Measurements from ENCODE around the gene ANO4. TPM values are rescaled to one million over a fixed set of nuclear protein-coding genes. Genes with fewer than 3 reads are reported as not detected.
"Not testable (repeated sequence)": the region's sequence is repeated elsewhere in the genome, so short reads cannot be mapped to it uniquely, and the experiment has no call there.

Gene ANO4
- total RNA-seq, 1 experiment from 2014 or later: not detected

DNA sequence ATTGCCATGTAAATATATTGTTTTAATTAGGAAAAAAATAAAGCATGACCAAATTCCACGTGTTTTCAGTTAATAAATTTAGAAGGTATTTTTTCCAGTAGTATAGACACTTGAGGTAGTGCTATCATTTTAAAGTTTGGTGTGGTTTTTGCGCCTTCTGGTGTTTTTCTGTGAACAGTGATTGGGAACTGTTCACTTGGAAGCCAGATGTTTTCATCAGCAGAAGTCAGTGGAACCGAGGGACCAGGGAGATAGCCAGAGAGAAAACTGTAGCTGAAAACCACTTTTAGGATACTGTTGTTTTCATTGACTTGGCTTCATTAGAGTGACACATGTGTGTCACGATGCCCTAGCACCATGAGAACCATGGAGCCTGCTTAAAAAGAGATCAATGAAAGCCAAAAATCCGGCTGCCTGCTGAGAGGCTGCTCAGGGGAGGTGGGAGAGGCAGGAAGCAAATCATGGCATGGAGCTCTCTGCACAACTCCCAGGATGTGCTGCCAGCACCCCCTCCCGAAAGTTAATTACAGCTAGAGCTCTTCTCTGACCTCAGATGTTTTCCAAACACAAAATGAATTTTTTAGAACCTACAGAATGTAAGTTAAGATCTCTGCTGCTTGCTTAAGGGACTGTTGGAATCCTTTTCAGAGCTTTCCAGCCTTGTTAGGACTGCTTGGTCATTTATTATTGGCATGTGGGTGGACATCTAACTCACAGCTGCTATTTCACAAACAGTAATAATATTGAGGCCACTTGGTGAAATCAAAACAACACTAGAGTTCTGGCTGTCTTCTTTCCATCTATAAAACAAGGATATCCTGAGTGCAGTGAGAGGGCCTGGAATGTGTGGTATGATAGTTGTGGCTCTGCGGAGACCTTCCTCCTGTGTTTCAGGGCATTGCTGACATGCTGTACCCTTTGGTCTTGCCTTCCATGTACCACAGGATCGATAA, 192.3 kb downstream of the ANO4 start:
- no peak for DNase-seq (ENCODE audit: extremely low read depth, low read depth)

- DNase-seq (ENCODE audit: extremely low read depth, low read depth): no peak
Measured at GRCh38 chr12:100987552-100988521, 193.3 kb downstream of the ANO4 start.

DNA sequence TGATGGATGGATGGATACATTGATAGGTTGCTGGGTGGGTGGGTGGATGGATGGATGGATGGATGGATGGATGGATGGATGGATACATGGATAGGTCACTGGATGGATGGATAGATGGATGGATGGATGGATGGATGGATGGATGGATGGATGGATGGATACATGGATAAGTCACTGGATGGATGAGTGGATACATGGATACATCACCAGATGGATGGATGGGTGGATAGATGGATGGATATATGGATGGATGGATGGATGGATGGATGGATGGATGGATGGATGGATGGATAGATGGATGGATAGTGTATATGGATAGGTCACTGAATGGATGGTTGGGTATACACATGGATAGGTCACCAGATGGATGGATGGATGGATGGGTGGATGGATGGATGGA, 194.9 kb downstream of the ANO4 start:
- not testable (repeated sequence) for DNase-seq (ENCODE audit: extremely low read depth, low read depth)

DNA sequence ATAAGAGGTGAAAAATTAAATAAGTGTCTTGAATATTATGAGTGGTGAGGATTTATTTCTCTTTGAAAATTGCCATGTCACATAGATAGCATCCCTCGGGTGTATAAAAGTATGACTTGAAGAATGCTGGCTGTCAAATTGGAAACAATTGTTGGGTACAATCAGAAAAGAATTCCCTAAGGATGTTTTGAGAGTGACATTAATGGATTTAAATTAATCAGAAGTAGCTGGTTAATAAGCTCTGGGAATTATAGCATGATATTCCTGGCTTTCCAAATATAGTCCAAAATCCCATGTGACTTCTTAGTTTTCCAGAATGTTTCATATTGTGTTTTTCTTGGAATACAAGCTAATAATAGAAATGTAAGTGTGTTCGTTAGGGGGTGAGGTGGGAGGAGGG, 196.5 kb downstream of the ANO4 start:
- no peak for DNase-seq (ENCODE audit: extremely low read depth, low read depth)

DNA sequence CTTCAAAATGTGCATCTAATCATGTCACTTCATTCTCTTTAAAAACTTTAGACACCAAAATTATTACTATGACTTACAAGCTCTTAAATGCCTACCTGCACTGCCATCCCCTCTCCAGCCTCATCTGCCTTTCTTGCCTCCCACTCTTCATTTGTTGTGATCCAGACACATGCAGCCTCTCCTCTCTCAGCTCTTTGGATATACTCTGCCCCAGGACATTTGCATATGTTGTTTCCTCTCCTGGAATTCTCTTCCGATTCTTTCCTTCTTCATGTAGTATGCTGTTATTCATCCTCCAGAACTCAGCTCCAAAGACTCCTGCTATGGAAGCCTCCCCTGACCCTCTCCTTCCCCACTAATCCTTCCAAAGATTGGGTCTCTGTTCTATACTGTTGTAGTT, 197.6 kb downstream of the ANO4 start:
- no peak for DNase-seq (ENCODE audit: extremely low read depth, low read depth)

GRCh38 chr12:100993916-100994450, 199.4 kb downstream of the ANO4 start:
- DNase-seq (ENCODE audit: extremely low read depth, low read depth): no peak

GRCh38 chr12:100995201-100995600, 200.6 kb downstream of the ANO4 start:
- DNase-seq (ENCODE audit: extremely low read depth, low read depth): no peak

DNA sequence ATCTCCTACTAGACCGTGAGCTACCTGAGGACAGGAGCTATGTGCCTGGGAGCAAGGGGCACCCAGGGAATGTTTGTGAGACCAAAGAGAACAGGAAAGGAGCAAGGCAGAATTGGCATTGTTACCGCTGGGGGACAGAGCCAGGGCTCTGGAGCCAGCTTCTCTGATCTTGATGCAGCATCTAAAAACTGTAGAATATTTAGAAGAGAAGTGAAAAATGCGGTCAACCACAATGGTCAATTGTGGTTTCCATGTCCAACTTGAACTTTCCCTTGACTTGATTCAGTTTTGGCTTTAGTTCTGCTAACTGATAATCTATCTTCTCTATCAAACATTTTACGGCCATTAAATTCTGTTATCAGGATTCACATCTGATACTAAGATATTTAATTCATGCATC, 201.2 kb downstream of the ANO4 start:
- DNase-seq (ENCODE audit: extremely low read depth, low read depth): no peak

DNA sequence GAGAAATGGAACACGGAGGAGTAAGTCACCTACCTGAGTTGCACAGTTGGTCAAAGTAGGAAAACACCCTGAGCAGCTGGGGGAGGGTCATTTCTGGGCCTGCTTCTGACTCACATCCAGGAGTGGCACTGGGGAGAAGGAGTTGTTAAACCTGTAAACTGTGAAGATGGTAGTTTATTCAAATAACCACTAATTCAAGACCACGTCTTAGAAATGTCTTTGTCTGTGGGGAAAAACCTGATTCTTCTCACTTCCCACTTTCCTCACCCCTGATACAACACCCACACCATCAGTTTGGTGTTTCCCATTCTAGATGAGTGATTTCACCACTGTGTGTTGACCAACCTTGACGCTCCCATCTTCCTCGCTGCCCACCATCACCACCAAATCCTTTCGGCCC, 207.1 kb downstream of the ANO4 start:
- no peak for DNase-seq (ENCODE audit: extremely low read depth, low read depth)

DNA sequence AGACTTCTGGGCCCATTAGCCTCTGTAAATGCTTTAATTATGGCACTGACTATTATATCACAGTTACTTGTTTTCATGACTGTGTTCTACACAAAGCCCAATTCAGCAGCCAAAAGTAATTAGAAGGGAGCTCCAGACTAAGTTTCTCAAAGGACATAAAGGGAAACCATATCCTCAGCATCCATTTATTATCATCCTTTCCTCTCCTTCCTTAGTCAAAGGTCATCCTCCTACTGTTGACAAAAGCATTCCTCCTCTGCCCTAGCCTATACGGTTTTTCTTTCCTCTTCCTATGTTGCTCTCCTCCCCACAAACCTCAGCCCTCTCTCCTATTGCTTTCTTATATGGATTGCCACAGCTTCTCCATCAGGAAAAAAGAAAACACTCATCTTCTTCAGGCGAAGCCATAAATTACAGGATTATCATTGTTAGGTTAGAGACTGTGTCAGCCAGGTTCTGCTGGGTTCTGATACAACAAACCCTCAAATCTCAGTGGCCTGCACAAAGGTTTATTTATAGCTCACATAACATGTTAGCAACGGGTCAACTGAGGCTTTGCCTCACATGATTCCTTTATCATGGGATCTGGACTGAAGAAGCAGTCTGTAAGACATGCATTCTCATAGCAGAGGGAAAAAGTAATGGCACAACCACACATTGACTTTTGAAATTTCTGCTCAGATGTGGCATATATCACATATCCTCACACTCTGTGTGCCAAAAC, 208.3 kb downstream of the ANO4 start:
- no peak for DNase-seq (ENCODE audit: extremely low read depth, low read depth)

DNA sequence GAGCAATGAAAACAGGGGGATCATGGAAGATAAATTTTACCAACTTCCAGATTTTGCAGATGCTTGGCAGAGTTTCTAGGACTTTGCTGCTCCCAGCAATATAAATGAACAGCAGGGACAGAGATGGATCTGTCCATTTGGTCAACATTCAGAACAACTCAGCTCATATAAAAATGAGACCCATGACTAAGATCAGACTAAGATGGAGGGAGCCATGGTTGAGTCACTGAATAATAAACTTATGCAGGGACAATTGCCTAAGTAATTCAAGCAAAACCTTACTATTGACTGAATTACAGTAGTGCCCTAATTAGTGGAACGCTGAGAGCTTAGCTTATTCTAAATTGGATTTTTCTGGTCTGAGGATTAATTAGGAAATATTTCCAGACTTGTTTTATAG, 210.3 kb downstream of the ANO4 start:
- no peak for DNase-seq (ENCODE audit: extremely low read depth, low read depth)

DNA sequence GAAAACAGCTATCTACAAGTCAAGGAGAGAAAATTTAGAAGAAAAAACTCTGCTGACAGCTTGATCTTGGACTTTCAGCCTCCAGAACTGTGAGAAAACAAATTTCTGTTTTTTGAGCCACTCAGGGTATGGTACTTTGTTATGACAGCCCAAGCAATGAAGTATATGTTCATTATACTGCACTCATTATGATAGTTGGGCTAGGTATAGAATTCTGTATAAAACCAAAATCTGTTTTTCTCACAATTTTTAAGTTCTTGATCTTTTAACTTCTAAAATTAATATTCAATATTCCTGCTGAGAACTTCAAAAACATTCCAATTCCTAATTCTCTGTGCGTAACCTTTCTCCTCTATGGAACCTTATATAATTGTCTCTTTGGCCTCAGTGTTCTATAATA, 214.7 kb downstream of the ANO4 start:
- no peak for DNase-seq (ENCODE audit: extremely low read depth, low read depth)

GRCh38 chr12:101010896-101011295, 216.3 kb downstream of the ANO4 start:
- DNase-seq (ENCODE audit: extremely low read depth, low read depth): no peak

DNA sequence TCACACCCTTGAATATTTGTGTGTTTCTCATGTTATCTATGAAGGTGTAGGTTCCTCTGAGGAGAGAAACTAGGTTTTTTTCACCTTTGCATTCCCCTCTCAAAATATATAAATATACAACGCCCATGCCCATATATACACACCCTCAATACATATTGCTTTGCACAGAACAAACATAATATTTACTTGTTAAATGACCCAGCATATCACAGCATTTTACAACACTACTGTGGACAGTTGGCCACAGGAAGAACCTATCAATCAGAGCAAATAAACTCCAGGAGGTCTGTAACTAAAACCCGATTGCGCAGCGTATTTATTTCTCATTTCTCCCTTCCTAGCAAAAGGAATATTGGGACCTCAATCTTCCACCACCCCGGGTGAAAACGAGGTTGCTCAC, 219.4 kb downstream of the ANO4 start:
- no peak for DNase-seq (ENCODE audit: extremely low read depth, low read depth)

GRCh38 chr12:101015044-101015443, 220.5 kb downstream of the ANO4 start:
- no peak for DNase-seq (ENCODE audit: extremely low read depth, low read depth)

DNA sequence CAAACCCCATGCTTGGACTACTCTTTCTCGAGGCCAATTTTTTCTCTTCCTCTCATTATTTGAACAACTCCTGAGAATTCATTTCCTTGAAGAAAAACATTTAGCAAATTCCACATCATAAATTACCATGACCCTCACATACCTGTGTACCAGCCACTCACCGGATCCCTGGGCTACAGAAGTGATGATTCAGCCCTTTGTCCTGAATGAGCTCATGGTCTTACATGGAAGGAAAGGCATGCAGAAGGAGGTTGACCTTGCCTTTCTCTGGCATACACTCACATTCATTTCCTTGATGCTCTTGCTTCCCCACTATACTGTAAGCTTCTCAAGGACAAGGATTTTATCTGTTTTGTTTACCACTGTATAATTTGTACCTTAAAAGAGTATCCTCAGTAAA, 224.0 kb downstream of the ANO4 start:
- DNase-seq (ENCODE audit: extremely low read depth, low read depth): no peak

- no peak for DNase-seq (ENCODE audit: extremely low read depth, low read depth)
Measured at GRCh38 chr12:101019201-101019600, 224.6 kb downstream of the ANO4 start.

GRCh38 chr12:101019667-101020066, 225.1 kb downstream of the ANO4 start:
- DNase-seq (ENCODE audit: extremely low read depth, low read depth): no peak

- DNase-seq (ENCODE audit: extremely low read depth, low read depth): no peak
Measured at GRCh38 chr12:101021442-101021841, 226.9 kb downstream of the ANO4 start.

DNA sequence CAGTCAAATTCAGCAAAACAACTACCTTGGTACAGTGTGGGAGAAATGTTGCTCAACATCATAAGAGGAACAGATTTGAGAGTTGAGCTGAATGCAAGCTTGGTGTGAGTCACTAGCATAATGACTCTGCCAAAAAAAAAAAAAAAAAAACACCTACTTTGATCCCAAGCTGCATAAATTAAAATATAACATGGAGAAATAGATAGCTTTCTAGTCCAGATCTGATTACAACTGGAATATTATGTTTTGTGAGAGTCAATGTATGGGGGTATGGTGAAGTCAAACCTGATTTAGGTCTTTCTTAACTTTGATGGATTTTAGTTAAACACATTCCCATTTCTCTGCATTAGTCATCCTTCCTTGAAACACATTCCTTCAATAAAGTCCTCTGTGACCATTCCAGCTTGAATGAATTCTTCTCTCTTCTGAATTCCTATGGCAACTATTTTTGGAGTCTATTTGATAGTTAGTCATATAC, 227.4 kb downstream of the ANO4 start:
- DNase-seq (ENCODE audit: extremely low read depth, low read depth): no peak
